H9 (cell line): ENCODE results near the gene RTTN. TPM values are rescaled to one million over a fixed set of nuclear protein-coding genes. Genes with fewer than 3 reads are reported as not detected.

Source experiments
- DNase-seq: peaks from one replicate; pipeline ENCODE4 v3.0.0-alpha.2; 2017
- H2AFZ ChIP-seq: one replicate; pipeline ENCODE4 v1.6.1; 2013; ENCODE audit warnings: mild to moderate bottlenecking, low read length, control low read depth, moderate library complexity
- H2AK5ac ChIP-seq: 2 replicates; pipeline ENCODE4 v1.6.1; 2013; ENCODE audit warnings: low read length, control low read depth, mixed read lengths; ENCODE audit not compliant: insufficient read length
- H2BK120ac ChIP-seq: one replicate; pipeline ENCODE4 v1.6.1; 2013; ENCODE audit warnings: low read depth, mild to moderate bottlenecking, low read length, control low read depth, inconsistent platforms; ENCODE audit not compliant: poor library complexity, severe bottlenecking
- H2BK12ac ChIP-seq: 2 replicates; pipeline ENCODE4 v1.6.1; 2013; ENCODE audit warnings: low read length, control low read depth, mixed read lengths, low read depth; ENCODE audit not compliant: insufficient read length
- H2BK15ac ChIP-seq: 2 replicates; pipeline ENCODE4 v1.6.1; 2013; ENCODE audit warnings: low read depth, low read length, control low read depth
- H2BK20ac ChIP-seq: one replicate; pipeline ENCODE4 v1.6.1; 2013; ENCODE audit warnings: low read depth, mild to moderate bottlenecking, low read length, control low read depth, inconsistent platforms; ENCODE audit not compliant: poor library complexity, severe bottlenecking
- H2BK5ac ChIP-seq: 2 replicates; pipeline ENCODE4 v1.6.1; 2013; ENCODE audit warnings: low read length, control low read depth, mixed read lengths; ENCODE audit not compliant: insufficient read length
- H3K14ac ChIP-seq: 2 replicates; pipeline ENCODE4 v1.6.1; 2013; ENCODE audit warnings: low read length, control low read depth; ENCODE audit not compliant: insufficient read depth
- H3K18ac ChIP-seq: 2 replicates; pipeline ENCODE4 v1.6.1; 2013; ENCODE audit warnings: low read depth, mild to moderate bottlenecking, mixed read lengths, low read length, control low read depth; ENCODE audit not compliant: insufficient read length
- H3K23ac ChIP-seq: 2 replicates; pipeline ENCODE4 v1.6.1; 2013; ENCODE audit warnings: low read length, control low read depth, mixed read lengths, low read depth; ENCODE audit not compliant: insufficient read length
- H3K23me2 ChIP-seq: 2 replicates; pipeline ENCODE4 v1.6.1; 2013; ENCODE audit warnings: low read depth, mild to moderate bottlenecking, mixed read lengths, low read length, control low read depth; ENCODE audit not compliant: insufficient read length, poor library complexity, severe bottlenecking
- H3K27ac ChIP-seq: 2 replicates; pipeline ENCODE4 v1.5.1; 2013; ENCODE audit warnings: low read length, control low read depth, mixed read lengths, low read depth; ENCODE audit not compliant: insufficient read length
- H3K27me3 ChIP-seq: 2 replicates; pipeline ENCODE4 v1.6.1; 2013; ENCODE audit warnings: low read length, control low read depth, inconsistent platforms; ENCODE audit not compliant: insufficient read depth
- H3K4ac ChIP-seq: 2 replicates; pipeline ENCODE4 v1.6.1; 2013; ENCODE audit warnings: low read depth, mild to moderate bottlenecking, control low read depth, inconsistent platforms, low read length, moderate library complexity
- H3K4me1 ChIP-seq: 2 replicates; pipeline ENCODE4 v1.6.1; 2013; ENCODE audit warnings: low read length, control low read depth, inconsistent platforms; ENCODE audit not compliant: insufficient read depth
- H3K4me2 ChIP-seq: 2 replicates; pipeline ENCODE4 v1.6.1; 2013; ENCODE audit warnings: low read length, control low read depth, mixed read lengths; ENCODE audit not compliant: insufficient read length, insufficient read depth
- H3K56ac ChIP-seq: 2 replicates; pipeline ENCODE4 v1.6.1; 2013; ENCODE audit warnings: low read depth, mild to moderate bottlenecking, mixed read lengths, low read length, control low read depth; ENCODE audit not compliant: insufficient read length
- H3K79me1 ChIP-seq: 2 replicates; pipeline ENCODE4 v1.6.1; 2013; ENCODE audit warnings: low read depth, mild to moderate bottlenecking, moderate library complexity, low read length, control low read depth, inconsistent platforms; ENCODE audit not compliant: insufficient read depth, poor library complexity, severe bottlenecking
- H3K79me2 ChIP-seq: 2 replicates; pipeline ENCODE4 v1.6.1; 2013; ENCODE audit warnings: low read length, control low read depth, inconsistent platforms; ENCODE audit not compliant: insufficient read depth
- H3K9ac ChIP-seq: 2 replicates; pipeline ENCODE4 v1.6.1; 2013; ENCODE audit warnings: low read length, control low read depth, mixed read lengths; ENCODE audit not compliant: insufficient read length; ENCODE audit errors: extremely low read depth
- H3K9me3 ChIP-seq: one replicate; pipeline ENCODE4 v1.6.1; 2013; ENCODE audit warnings: low read depth, low read length, inconsistent platforms; ENCODE audit not compliant: control insufficient read depth
- H3T11ph ChIP-seq: one replicate; pipeline ENCODE4 v1.6.1; 2013; ENCODE audit warnings: mild to moderate bottlenecking, low read length, control low read depth, inconsistent platforms
- H4K20me1 ChIP-seq: one replicate; pipeline ENCODE4 v1.6.1; 2013; ENCODE audit not compliant: control insufficient read depth, insufficient read length, insufficient read depth
- H4K5ac ChIP-seq: 2 replicates; pipeline ENCODE4 v1.6.1; 2013; ENCODE audit warnings: low read depth, mild to moderate bottlenecking, mixed read lengths, low read length, control low read depth; ENCODE audit not compliant: insufficient read length
- H4K8ac ChIP-seq: replicated peaks from 2 replicates; pipeline ENCODE4 v1.6.1; 2013; ENCODE audit warnings: low read length, control low read depth, mixed read lengths, low read depth; ENCODE audit not compliant: insufficient read length
- H4K91ac ChIP-seq: 2 replicates; pipeline ENCODE4 v1.6.1; 2013; ENCODE audit warnings: low read depth, mild to moderate bottlenecking, moderate library complexity, mixed read lengths, low read length, control low read depth; ENCODE audit not compliant: insufficient read length
- H3K27ac Mint-ChIP-seq, 3 experiments: 2 replicates in 2 of 3; 3 replicates in 1 of 3; pipeline ENCODE4 v1.8.0; 2020 to 2021; ENCODE audit warnings: mixed read lengths in 3 of 3, mild to moderate bottlenecking in 1 of 3, moderate library complexity in 1 of 3
- H3K27me3 Mint-ChIP-seq: 2 replicates; pipeline ENCODE4 v1.8.0; 2021; ENCODE audit warnings: low read depth, mild to moderate bottlenecking, moderate library complexity, mixed read lengths
- H3K36me3 Mint-ChIP-seq, 3 experiments: 2 replicates in 2 of 3; 3 replicates in 1 of 3; pipeline ENCODE4 v1.8.0; 2020 to 2021; ENCODE audit warnings: low read depth in 3 of 3, mixed read lengths in 3 of 3; ENCODE audit not compliant: insufficient read depth in 1 of 3
- H3K4me1 Mint-ChIP-seq, 2 experiments: 2 replicates each; pipeline ENCODE4 v1.8.0; 2020; ENCODE audit warnings: mixed read lengths in 2 of 2
- H3K4me3 Mint-ChIP-seq, 2 experiments: 2 replicates in 1 of 2; 3 replicates in 1 of 2; pipeline ENCODE4 v1.8.0; 2020 to 2021; ENCODE audit warnings: mild to moderate bottlenecking in 2 of 2, mixed read lengths in 2 of 2, moderate library complexity in 1 of 2
- H3K9me3 Mint-ChIP-seq, 2 experiments: 2 replicates in 1 of 2; 3 replicates in 1 of 2; pipeline ENCODE4 v1.8.0; 2020; ENCODE audit warnings: mild to moderate bottlenecking in 2 of 2, mixed read lengths in 2 of 2, moderate library complexity in 1 of 2
- WGBS: extraction: QIAGEN DNeasy Blood & Tissue Kit; methylation state at CpG from one replicate; pipeline ENCODE4 v1.1.7; 2013; ENCODE audit warnings: missing lambda C conversion rate, low lambda C conversion rate, mixed read lengths; ENCODE audit not compliant: insufficient read length; ENCODE audit errors: extremely low coverage; 5-methylcytosine and 5-hydroxymethylcytosine counted together
- total RNA-seq: library from RNA; stranded (reverse); gene quantifications from 2 replicates; pipeline ENCODE4 v1.2.1, GENCODE V29; 2021
- TF ChIP-seq, protein P1 (sequence below): fragments of 200-600 bp; sonication (generic); conservative IDR thresholded peaks from 3 replicates; pipeline ENCODE4 v1.8.0; 2021; ENCODE audit warnings: antibody characterized with exemption, mild to moderate bottlenecking

RTTN gene
- total RNA-seq, 1 experiment from 2014 or later = 17.6 TPM

GRCh38 chr18:70021043-70021442 lies 184.4 kb downstream of the RTTN start:
- H3K4me1 Mint-ChIP-seq = peaks cover 6 to 7% of the 10 kb centered on the region in 2 experiments
- DNase-seq = no peak

More at GRCh38 chr18:70021043-70021442, 184.4 kb downstream of the RTTN start:
- Histone ChIP-seq H4K5ac (no peak overlapping the region), H2BK120ac (no peak overlapping the region), H3K23me2 (no peaks in the 10 kb centered on the region), H3K18ac (no peak overlapping the region), H3K27ac (no peak overlapping the region), H2AFZ (no peak overlapping the region), H4K91ac (no peak overlapping the region), H3K4me2 (no peak overlapping the region), H3T11ph (no peak overlapping the region), H4K20me1 (no peaks in the 10 kb centered on the region), H2BK12ac (no peak overlapping the region), H3K79me1 (no peaks in the 10 kb centered on the region), H2BK20ac (no peak overlapping the region), H3K23ac (no peak overlapping the region), H3K4ac (no peak overlapping the region), H2AK5ac (no peak overlapping the region), H3K4me1 (no peaks in the 10 kb centered on the region), H3K9ac (no peak overlapping the region), H4K8ac (no peak overlapping the region), H3K56ac (no peak overlapping the region), H3K9me3 (no peaks in the 10 kb centered on the region), H3K79me2 (no peaks in the 10 kb centered on the region), H3K27me3 (no peaks in the 10 kb centered on the region), H2BK5ac (no peak overlapping the region), H2BK15ac (no peak overlapping the region), H3K14ac (no peak overlapping the region)
- no CpG with 5 or more reads among the region's 1 CpG for WGBS
- Mint-ChIP-seq H3K4me3 (no peak overlapping the region), H3K27me3 (no peaks in the 10 kb centered on the region), H3K9me3 (no peaks in the 10 kb centered on the region), H3K36me3 (peaks cover 5 to 19% (median 15%) of the 10 kb centered on the region in 3 experiments; a peak in 6 of 7 replicates), H3K27ac (no peak overlapping the region)
- TF ChIP-seq, protein P1, sequence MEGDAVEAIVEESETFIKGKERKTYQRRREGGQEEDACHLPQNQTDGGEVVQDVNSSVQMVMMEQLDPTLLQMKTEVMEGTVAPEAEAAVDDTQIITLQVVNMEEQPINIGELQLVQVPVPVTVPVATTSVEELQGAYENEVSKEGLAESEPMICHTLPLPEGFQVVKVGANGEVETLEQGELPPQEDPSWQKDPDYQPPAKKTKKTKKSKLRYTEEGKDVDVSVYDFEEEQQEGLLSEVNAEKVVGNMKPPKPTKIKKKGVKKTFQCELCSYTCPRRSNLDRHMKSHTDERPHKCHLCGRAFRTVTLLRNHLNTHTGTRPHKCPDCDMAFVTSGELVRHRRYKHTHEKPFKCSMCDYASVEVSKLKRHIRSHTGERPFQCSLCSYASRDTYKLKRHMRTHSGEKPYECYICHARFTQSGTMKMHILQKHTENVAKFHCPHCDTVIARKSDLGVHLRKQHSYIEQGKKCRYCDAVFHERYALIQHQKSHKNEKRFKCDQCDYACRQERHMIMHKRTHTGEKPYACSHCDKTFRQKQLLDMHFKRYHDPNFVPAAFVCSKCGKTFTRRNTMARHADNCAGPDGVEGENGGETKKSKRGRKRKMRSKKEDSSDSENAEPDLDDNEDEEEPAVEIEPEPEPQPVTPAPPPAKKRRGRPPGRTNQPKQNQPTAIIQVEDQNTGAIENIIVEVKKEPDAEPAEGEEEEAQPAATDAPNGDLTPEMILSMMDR = no peak
